Stimulated activated CD8-positive, alpha-beta memory T cell treated with anti-CD3 and anti-CD28 coated beads, Interleukin-7, amount 100 ng/mL, for 48 hours (primary cell): ENCODE results near the gene DDHD1.

Source experiments
- DNase-seq, 2 donors: peaks; one replicate each; pipeline ENCODE4 v3.0.0-alpha.2; 2020; ENCODE audit warnings: low read depth in 1 of 2; ENCODE audit errors: extremely low read depth in 1 of 2

DDHD1 gene

DNA sequence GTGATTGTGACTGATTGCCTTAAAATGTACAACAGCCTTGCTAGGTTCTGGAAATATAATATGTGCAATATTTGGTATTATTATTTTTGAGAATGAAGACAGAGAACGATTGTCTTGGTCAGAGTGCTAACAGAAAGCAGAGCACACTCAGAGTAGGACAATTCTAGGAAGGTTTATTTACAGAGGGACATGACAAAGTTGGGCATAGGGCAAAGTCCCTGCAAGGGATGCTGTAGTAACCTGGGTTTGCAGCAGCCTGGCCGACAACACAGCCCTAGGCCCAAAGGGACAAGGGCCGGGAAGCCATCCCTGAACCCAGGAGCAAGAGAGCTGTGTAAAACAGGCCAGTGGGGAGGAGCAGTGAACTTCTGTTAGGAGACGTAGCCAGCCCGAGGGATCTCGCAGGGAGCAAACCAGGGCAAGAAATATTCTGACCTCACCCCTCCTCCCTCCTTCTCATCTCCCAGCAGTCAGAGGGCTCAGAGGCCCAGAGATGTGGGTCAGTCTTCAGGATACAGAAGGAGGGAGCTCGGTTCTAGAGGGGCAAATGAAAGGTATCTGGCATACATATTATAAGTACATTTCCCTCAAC is 151.2 kb downstream of the DDHD1 start:
- DNase-seq = no peak

DNA sequence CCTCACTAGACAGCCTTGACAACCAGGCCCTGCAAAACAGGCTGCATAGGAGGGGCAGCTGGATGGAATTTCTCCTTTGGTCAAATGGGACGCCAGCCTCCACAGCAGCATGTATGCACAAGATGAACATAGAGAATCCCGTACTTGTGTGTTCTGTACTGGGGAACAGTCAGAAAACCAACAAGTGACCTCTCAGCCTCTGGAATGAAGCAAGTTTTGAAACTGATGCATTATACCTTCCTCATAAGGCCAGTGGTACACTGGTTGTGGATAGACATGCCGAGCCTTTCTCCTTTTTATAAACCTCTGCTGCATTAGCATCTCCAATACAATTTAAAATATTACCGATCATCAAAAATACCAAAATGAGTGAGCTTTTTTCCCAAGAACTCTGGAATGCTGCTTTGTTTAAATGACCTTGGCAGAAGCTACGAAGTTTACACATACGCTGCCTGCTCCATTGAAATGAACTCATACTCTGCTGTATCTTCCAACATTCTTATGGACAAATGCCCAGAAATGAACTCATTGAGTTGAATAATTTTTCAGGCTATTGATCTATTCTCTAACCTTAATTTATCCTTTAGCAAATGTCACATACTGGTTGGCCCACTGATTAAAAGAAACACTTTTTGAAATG is 154.6 kb downstream of the DDHD1 start:
- no peak for DNase-seq

DNA sequence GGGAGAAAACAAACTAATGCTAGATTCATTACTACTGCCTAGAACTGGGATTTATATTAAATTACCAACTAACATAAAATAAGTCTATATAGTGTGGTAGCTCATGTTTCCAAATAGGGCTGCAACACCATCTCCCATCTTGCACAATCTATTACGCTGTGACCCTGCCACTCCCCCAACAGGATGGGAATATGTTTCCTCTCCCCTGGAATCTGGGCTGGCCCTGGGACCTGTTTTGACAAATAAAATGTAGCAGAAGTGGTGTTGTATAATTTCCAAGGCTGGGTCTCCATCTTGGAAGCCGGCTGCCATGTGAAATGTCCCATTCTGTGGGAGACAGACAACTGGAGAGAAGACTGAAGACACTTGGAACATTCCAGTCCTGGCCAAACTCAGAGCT is 156.6 kb downstream of the DDHD1 start:
- DNase-seq = no peak

DNA sequence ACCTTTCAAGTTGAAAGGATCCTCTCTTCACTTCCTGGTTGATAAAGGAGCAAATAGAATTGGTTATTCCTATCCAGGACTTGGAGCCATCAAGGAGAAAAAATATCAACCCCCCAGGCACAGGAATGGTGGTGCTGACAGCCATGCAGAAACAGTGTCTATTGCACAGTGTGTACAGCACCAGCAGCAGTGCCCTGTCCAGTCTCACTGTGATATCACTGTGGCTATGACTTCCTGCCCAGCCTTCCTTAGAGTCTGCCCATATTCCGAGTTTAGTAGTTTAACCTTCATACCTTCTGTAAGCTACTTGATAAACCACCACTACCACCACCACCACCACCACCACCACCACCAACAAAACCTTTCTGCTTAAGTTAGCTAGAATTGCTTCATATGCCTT is 157.1 kb downstream of the DDHD1 start:
- no peak for DNase-seq

DNA sequence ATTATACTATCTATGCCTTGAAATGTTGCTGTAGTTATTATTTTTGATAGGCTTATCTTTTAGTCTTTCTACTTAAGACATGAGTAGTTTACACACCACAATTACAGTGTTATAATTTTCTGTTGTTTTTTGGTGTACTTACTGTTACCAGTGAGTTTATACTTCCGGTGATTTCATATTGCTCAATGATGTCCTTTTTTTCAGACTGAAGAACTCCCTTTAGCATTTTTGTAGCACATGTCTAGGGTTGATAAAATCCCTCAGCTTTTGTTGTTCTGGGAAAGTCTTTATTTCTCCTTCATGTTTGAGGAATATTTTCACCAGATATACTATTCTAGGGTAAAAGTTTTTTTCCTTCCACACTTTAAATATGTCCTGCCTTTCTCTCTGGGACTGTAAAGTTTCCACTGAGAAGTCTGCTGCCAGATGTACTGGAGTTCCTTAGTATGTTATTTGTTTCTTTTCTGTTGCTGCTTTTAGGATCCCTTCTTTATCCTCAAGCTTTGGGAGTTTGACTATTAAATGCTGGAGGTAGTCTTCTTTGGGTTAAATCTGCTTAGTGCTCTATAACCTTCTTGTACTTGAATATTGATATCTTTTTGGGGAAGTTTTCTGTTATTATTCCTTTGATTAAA is 160.8 kb downstream of the DDHD1 start:
- DNase-seq = no peak

DNA sequence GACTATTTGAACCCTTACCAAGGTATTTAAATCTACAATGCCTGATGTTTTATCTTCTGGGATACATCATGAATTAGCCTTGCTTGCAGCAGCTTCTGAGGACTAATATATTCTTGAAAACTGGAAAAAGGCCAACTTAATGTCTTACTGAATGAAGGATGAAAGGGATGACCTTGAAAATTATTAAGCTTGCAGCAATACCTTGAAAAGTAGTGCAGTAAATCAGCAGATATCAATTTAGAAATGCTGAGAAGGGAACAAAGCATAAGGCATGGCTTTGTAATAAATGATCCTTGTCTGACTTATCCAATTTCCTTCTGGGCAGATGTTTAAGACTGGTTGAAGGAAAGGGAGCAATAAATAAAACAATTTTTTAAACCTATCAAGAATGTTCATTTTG is 165.0 kb downstream of the DDHD1 start:
- DNase-seq = no peak

DNA sequence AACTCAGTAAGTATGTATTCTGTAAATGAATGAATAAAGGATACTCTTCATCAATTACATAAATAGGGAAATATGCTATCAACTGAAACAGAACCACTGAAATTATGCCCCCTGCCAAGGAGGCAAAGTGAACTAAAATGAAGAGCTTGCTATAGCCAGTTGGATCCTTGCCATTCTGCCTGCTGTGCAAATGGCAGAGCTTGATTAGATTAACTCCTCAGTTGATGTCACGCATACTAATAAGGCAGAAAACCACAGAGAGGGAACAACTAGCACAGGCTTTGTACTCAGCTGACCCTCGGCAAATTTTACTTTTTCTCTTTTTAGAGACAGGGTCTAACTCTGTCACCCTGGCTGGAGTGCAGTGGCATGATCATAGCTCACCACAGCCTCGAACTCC is 165.6 kb downstream of the DDHD1 start:
- DNase-seq = no peak

DNA sequence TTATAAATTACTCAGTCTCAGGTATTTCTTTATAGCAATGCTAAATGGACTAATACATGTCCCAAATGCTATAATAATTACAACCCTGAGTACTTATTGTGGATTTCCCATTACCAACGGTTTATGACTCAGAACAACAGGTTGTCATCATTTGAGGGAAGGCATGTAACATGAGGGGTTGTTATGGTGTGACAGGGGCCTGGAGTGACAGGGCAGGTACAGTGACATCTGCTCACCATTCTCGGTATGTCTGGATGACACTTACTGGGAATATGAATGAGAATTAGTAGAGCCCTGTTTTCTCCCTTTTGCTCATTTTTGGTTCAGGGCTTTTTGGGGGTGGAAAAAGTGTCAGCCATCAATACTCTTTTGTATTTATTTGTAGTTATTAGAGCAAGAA is 166.1 kb downstream of the DDHD1 start:
- no peak for DNase-seq
